Neural cell (in vitro differentiated cells): ENCODE results near the gene WWC2.

Experiments
- EP300 ChIP-seq: fragments of 450-650 bp; conservative IDR thresholded peaks from 2 replicates; pipeline ENCODE4 v1.6.1; 2014; ENCODE audit warnings: antibody characterized with exemption, mild to moderate bottlenecking, moderate library complexity; ENCODE audit not compliant: poor library complexity, severe bottlenecking
- EZH2 ChIP-seq: fragments of 200-600, 300-800 bp; shearing (Covaris generic), sonication (generic); IDR thresholded peaks from 2 replicates; pipeline ENCODE4 v1.6.1; 2014; ENCODE audit warnings: antibody characterized with exemption, low read length, borderline replicate concordance, mild to moderate bottlenecking; ENCODE audit not compliant: insufficient read depth, poor library complexity, severe bottlenecking
- MXI1 ChIP-seq: fragments of 450-650 bp; conservative IDR thresholded peaks from 2 replicates; pipeline ENCODE4 v1.6.1; 2014; ENCODE audit warnings: antibody characterized with exemption, mild to moderate bottlenecking; ENCODE audit not compliant: poor library complexity, severe bottlenecking
- POLR2AphosphoS5 ChIP-seq: IDR thresholded peaks from 2 replicates; pipeline ENCODE4 v1.6.1; 2012
- RAD21 ChIP-seq: fragments of 450-650 bp; conservative IDR thresholded peaks from 2 replicates; pipeline ENCODE4 v1.6.1; 2014; ENCODE audit warnings: antibody characterized with exemption, mild to moderate bottlenecking, moderate library complexity
- TAF1 ChIP-seq: IDR thresholded peaks from 2 replicates; pipeline ENCODE4 v1.6.1; 2012; ENCODE audit warnings: low read depth
- TF ChIP-seq, protein P1 (sequence below): fragments of 450-650 bp; IDR thresholded peaks from 2 replicates; pipeline ENCODE4 v1.5.1; 2014; ENCODE audit warnings: antibody characterized with exemption, mild to moderate bottlenecking, moderate library complexity; ENCODE audit not compliant: poor library complexity, severe bottlenecking
- TF ChIP-seq, protein P2 (sequence below): IDR thresholded peaks from 2 replicates; pipeline ENCODE4 v1.6.1; 2012; ENCODE audit warnings: borderline replicate concordance

DNA sequence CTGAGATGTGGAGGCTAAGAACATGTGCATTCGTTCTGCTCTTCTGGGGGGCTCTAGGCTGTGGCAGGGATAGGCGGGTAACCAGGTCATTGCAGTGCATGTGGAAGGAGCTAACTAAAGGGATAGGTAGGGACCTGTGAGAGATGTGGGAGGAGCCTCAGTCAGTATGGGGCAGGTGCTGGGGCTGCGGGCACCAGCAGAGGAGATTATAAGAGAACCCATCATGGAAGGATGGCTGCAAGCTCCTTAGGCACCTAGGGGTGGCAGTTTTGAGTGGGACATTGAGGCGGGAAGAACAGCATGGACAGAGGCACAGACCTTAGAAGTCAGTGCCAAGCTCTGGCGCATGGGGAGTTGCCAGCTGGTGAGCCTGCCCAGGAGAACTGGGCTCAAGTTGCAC, 213.8 kb downstream of the WWC2 start:
- TF ChIP-seq, protein P1, sequence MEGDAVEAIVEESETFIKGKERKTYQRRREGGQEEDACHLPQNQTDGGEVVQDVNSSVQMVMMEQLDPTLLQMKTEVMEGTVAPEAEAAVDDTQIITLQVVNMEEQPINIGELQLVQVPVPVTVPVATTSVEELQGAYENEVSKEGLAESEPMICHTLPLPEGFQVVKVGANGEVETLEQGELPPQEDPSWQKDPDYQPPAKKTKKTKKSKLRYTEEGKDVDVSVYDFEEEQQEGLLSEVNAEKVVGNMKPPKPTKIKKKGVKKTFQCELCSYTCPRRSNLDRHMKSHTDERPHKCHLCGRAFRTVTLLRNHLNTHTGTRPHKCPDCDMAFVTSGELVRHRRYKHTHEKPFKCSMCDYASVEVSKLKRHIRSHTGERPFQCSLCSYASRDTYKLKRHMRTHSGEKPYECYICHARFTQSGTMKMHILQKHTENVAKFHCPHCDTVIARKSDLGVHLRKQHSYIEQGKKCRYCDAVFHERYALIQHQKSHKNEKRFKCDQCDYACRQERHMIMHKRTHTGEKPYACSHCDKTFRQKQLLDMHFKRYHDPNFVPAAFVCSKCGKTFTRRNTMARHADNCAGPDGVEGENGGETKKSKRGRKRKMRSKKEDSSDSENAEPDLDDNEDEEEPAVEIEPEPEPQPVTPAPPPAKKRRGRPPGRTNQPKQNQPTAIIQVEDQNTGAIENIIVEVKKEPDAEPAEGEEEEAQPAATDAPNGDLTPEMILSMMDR = no peak
- no peak for TF ChIP-seq TAF1
- no peak for TF ChIP-seq EZH2
- TF ChIP-seq, protein P2, sequence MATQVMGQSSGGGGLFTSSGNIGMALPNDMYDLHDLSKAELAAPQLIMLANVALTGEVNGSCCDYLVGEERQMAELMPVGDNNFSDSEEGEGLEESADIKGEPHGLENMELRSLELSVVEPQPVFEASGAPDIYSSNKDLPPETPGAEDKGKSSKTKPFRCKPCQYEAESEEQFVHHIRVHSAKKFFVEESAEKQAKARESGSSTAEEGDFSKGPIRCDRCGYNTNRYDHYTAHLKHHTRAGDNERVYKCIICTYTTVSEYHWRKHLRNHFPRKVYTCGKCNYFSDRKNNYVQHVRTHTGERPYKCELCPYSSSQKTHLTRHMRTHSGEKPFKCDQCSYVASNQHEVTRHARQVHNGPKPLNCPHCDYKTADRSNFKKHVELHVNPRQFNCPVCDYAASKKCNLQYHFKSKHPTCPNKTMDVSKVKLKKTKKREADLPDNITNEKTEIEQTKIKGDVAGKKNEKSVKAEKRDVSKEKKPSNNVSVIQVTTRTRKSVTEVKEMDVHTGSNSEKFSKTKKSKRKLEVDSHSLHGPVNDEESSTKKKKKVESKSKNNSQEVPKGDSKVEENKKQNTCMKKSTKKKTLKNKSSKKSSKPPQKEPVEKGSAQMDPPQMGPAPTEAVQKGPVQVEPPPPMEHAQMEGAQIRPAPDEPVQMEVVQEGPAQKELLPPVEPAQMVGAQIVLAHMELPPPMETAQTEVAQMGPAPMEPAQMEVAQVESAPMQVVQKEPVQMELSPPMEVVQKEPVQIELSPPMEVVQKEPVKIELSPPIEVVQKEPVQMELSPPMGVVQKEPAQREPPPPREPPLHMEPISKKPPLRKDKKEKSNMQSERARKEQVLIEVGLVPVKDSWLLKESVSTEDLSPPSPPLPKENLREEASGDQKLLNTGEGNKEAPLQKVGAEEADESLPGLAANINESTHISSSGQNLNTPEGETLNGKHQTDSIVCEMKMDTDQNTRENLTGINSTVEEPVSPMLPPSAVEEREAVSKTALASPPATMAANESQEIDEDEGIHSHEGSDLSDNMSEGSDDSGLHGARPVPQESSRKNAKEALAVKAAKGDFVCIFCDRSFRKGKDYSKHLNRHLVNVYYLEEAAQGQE = no peak
- no peak for TF ChIP-seq RAD21
- no peak for TF ChIP-seq POLR2AphosphoS5
- TF ChIP-seq MXI1 = no peak
- no peak for TF ChIP-seq EP300
